HG02571 (cell line): ENCODE measurements around the gene CAPN12.

Source experiments
- ATAC-seq: cut with Tn5 transposase; IDR thresholded peaks from one replicate; pipeline ENCODE4 v1.9.1; 2021; ENCODE audit warnings: mild to moderate bottlenecking, moderate library complexity; ENCODE audit not compliant: unreplicated experiment

CAPN12 gene

GRCh38 chr19:38697197-38697596 lies 47.1 kb downstream of the CAPN12 start:
- ATAC-seq, result no peak

DNA sequence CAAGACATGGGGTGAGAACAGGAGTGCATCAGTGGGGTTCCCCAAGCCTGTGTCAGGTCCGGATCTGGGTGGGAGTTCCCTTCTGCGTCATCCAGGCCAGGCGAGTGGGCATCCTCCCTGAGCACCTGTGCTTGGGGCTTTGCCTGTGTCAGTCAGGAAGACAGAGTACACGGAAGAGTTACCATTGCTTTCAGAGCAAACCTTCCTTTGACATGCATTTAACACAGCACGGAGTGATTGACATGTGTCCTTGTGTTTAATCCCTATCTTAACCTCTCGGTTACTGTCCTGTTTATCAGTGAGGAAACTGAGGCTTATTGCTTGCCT lies 47.6 kb downstream of the CAPN12 start:
- ATAC-seq, result no peak

- no peak for ATAC-seq
Measured at GRCh38 chr19:38695832-38696728, 48.2 kb downstream of the CAPN12 start.

GRCh38 chr19:38695317-38695683 lies 49.0 kb downstream of the CAPN12 start:
- ATAC-seq, result no peak

DNA sequence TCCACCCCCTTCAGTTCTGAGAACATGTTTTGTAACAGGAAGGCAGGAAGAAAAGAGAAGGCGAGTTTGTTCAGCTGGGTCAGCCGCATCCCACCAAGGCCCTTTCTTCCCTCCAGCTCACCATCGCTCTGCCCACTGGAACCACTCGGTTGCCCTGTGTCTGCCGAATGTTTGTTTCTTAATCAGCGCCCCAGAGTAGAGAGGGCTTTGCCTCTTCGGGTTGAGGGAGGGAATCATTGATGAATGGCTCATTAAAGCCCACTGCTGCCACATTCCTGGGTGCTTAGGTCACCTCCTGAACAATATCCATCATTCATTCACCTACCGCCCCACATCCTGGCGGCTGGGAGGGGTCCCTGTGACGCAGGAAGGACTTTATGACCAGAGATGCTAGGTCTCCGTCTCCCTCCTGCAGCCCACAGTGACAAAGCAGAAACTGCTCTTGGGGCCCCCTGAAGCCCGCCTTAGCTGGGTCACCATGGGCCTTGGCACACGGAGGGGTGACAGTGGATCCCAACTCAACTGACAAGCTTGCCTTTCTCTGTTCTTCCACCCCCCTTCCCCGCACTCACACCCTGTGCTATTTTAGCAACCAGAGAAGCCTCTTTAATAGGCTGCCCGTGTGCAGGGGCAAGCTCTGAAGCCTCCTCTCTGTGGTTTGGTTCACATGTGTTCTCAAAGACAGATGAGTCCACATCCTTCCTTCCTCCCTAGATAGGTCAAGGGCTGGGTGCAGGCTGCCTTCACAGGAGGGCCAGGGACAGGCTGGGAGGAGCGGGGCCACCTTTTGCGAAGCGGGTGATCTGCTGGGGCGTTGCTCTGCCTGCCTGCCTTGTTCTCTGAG lies 50.7 kb downstream of the CAPN12 start:
- ATAC-seq, result no peak

DNA sequence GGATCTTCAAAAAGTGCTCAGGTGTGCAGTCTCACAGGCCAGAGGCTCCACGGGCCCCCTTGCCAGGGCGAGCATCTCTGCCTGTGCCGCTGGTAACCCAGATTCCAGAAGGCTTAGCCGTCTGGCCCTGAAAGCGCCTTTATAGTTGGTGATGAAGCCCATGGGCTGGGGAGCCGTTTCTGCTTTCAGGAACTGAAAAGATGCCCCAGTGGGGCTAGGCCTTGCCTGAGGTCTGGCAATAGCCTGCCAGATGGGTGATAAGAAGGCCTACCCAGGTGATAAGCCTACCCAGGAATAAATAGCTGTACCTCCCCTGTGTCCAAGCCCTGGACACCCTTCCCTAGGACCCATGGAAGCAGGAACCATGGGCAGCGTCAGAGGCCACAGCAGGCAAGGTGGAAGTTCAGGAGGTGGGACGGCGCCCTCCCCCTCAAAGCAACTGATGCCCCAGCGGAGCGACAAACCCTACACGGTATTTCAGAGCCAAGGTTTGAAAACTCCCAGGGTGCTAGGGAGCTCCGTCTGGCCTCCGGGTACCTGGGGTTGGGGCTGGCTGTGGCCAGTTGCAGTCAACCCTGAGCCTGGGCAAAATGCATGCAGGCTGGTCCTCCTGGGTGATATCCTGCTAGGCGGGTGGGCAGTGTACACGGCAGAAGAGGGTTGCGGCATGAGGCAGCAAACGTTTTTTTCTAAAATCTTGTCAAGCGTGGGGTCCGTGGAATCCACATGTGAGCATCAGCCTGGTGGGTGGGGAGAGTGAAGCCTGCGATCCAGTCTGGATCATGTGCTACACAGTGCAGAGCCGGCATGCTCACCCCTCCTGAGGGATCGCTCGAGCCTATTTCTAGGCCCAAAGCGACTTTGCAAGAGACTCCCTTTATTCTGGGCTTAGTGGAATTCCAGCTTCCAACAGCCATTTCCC lies 51.6 kb downstream of the CAPN12 start:
- ATAC-seq, result no peak

GRCh38 chr19:38691938-38692457 lies 52.3 kb downstream of the CAPN12 start:
- no peak for ATAC-seq

- no peak for ATAC-seq
Measured at GRCh38 chr19:38690832-38691231, 53.4 kb downstream of the CAPN12 start.

DNA sequence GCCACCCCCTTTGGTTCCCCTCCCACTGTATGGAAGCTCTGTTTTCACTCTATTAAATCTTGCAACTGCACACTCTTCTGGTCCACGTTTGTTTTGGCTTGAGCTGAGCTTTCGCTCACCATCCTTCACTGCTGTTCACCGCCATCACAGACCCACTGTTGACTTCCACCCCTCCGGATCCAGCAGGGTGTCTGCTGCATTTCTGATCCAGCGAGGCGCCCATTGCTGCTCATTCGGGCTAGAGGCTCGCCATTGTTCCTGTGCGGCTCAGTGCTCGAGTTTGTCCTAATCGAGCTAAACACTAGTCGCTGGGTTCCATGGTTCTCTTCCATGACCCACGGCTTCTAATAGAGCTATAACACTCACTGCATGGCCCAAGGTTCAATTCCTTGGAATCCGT lies 54.1 kb downstream of the CAPN12 start:
- ATAC-seq, result no peak

DNA sequence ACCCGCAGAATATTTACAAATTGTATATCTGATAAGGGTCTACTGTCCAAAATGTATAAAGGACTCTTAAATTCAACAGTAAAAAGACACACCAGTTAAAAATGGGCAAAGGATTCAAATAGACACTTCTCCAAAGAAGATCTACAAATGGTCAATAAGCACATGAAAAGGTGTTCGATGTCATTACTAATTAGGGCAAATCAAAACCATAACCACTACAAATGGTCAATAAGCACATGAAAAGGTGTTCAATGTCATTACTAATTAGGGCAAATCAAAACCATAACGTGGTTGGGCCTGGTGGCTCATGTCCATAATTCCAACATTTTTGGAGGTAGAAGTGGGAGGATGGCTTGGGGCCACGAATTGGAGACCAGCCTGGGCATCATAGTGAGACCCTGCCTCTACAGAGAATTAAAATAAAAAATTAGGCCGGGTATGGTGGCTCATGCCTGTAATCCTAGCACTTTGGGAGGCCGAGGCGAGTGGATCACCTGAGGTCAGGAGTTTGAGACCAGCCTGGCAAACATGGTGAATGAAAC lies 56.4 kb downstream of the CAPN12 start:
- ATAC-seq, result no peak

GRCh38 chr19:38686530-38686888 lies 57.8 kb downstream of the CAPN12 start:
- ATAC-seq, result no peak

GRCh38 chr19:38685666-38686529 lies 58.4 kb downstream of the CAPN12 start:
- ATAC-seq, result no peak

DNA sequence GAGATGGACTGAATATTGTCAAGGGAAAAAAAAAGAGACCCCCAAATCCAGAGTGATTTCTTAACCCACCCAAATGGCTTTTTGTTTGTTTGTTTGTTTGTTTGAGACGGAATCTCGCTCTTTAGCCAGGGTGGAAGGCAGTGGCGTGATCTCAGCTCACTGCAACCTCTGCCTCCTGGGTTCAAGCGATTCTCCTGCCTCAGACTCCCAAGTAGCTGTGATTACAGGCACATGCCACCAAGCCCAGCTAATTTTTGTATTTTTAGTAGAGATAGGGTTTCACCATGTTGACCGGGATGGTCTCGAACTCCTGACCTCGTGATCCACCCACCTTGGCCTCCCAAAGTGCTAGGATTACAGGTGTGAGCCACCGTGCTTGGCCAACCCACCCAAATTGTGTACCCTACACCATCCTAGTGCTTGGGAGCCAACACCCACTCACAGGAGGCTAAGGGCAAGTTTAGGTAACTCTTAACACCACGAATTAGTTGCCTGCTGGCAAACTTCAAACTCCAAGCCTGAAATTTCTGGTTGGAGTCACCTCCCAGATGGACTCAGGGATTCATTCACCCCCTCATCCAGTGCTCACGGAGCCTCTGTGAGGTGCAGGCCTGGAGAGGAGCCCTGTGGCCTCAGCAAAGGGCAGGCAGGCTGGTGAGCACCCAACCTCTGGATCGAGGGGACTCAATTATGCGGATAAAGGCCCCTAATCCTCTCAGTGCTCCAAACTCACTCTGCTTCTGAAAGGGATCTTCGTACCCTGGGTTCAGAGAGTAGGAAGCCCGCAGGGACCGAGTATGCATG lies 59.2 kb downstream of the CAPN12 start:
- ATAC-seq, result no peak

GRCh38 chr19:38684078-38684861 lies 60.0 kb downstream of the CAPN12 start:
- ATAC-seq, result no peak

DNA sequence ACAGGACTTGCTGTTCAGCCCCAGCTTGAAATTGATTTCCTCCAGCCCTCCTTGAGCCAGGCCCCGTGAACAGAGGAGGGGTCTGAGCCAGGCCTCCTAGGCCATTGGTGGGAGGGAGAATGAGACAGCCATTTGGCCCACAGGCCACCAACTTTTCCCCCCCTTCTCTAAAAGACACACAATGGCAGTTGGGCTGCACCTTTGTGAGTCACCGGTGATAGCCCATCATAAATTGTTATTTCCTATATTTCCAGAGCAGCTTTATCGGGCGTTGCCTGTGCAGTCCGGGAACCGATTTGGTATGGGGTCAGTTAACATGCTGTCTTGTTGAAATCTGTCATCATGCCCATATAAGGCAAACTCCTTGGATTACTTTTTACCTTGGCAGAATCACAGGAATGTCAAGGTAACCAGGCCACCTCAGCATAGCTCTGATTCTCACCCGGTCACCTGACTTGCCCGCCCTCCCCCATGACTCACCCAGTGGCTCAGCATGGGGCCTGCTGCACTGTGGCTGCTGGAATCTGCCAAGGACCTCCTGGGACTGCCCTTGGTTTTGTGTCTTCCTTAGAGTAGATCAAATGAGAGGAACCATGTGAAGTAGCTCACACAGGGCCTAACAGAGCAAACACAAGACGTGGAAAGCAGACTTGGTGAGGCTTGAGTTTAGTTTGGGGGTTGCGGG lies 60.7 kb downstream of the CAPN12 start:
- ATAC-seq, result no peak

GRCh38 chr19:38682872-38683392 lies 61.3 kb downstream of the CAPN12 start:
- no peak for ATAC-seq

DNA sequence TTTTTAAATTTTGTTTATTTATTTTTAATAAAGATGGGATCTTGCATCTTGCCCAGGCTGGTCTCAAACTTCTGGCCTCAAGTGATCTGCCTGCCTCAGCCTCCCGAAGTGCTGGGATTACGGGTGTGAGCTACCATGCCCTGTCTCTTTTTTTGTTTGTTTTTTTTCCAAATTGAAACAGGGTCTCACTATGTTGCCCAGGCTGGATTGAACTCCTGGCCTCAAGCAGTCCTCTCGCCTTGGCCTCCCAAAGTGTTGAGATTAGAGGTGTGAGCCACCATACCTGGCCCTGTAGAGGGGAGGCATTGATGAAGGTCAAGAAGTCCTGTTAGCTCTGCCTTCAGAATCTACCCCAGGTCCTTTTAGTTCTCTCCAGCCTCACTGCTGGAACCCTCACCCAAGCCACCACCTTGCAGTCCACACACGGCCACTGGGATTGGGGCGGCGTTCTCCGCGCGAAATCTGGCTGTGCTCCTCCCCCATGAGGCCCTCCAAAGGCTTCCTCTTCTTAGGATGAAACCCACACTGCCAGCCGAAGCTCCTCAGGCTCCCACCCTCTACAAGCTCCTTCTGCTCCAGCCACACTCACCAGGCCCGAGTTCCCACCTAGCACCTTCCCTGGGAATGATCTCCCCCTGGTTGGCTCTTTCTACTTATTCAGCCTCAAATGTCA lies 61.9 kb downstream of the CAPN12 start:
- no peak for ATAC-seq
